ENCODE results near the gene TMPRSS11D. TPM values are rescaled to one million over a fixed set of nuclear protein-coding genes. Genes with fewer than 3 reads are reported as not detected.

The TMPRSS11D gene
- not detected in 2 replicates for total RNA-seq

GRCh38 chr4:67883902-67884301 is at the start of gene TMPRSS11D:
Gene TMPRSS11D (minus strand): TSS chr4:67884002. CDS start chr4:67883933, 69 bp downstream.

Other genes with a start within 250 kb of the TMPRSS11D start
- 59.7 and 87.9 TPM in 2 replicates for gene UBA6, start 182.8 kb downstream of the TMPRSS11D start, total RNA-seq
- not detected in 2 replicates for gene GNRHR, start 129.6 kb downstream of the TMPRSS11D start, total RNA-seq
- not detected in 2 replicates for gene TMPRSS11A, start 79.5 kb upstream of the TMPRSS11D start, total RNA-seq
- gene TMPRSS11F, start 245.9 kb upstream of the TMPRSS11D start, total RNA-seq = not detected in 2 replicates

All from mammary microvascular endothelial cell (primary cell).